Neural crest cell (in vitro differentiated cells): Measurements from ENCODE around the gene HDAC11. TPM values are rescaled to one million over a fixed set of nuclear protein-coding genes. Genes with fewer than 3 reads are reported as not detected.

Experiments used
- DNase-seq: peaks from one replicate; pipeline ENCODE4 v3.0.0; 2021; ENCODE audit warnings: low read depth, mixed read lengths, low spot score
- H3K27ac Mint-ChIP-seq: one replicate; pipeline ENCODE4 v1.8.0; 2021; ENCODE audit warnings: mild to moderate bottlenecking, mixed read lengths; ENCODE audit not compliant: unreplicated experiment
- H3K27me3 Mint-ChIP-seq: 2 replicates; pipeline ENCODE4 v1.8.0; 2021; ENCODE audit warnings: low read depth, mild to moderate bottlenecking, mixed read lengths
- H3K36me3 Mint-ChIP-seq: 2 replicates; pipeline ENCODE4 v1.8.0; 2021; ENCODE audit warnings: low read depth, mild to moderate bottlenecking, mixed read lengths
- H3K4me1 Mint-ChIP-seq: 2 replicates; pipeline ENCODE4 v1.8.0; 2021; ENCODE audit warnings: mixed read lengths
- H3K4me3 Mint-ChIP-seq: one replicate; pipeline ENCODE4 v1.8.0; 2021; ENCODE audit warnings: mild to moderate bottlenecking, mixed read lengths
- H3K9me3 Mint-ChIP-seq: 2 replicates; pipeline ENCODE4 v1.8.0; 2021; ENCODE audit warnings: mixed read lengths
- total RNA-seq: library from RNA; stranded (reverse); gene quantifications from 2 replicates; pipeline ENCODE4 v1.2.1, GENCODE V29; 2021
- TF ChIP-seq, protein P1 (sequence below): fragments of 200-600 bp; sonication (generic); conservative IDR thresholded peaks from 2 replicates; pipeline ENCODE4 v1.5.0; 2021; ENCODE audit warnings: antibody characterized with exemption, mild to moderate bottlenecking

The HDAC11 gene
- total RNA-seq, 1 donor from 2014 or later: 14.0 TPM

- no peak for DNase-seq
- no peaks in the 10 kb centered on the region for H3K36me3 Mint-ChIP-seq
Measured at GRCh38 chr3:13465236-13465873, 14.8 kb upstream of the HDAC11 start.

GRCh38 chr3:13466781-13467180 lies 13.3 kb upstream of the HDAC11 start:
- no peaks in the 10 kb centered on the region for H3K27me3 Mint-ChIP-seq
- H3K27ac Mint-ChIP-seq: no peak overlapping the region
- no peak for DNase-seq
- H3K9me3 Mint-ChIP-seq: no peaks in the 10 kb centered on the region
- no peaks in the 10 kb centered on the region for H3K36me3 Mint-ChIP-seq
- H3K4me3 Mint-ChIP-seq: no peak overlapping the region
- H3K4me1 Mint-ChIP-seq: no peaks in the 10 kb centered on the region
- TF ChIP-seq, protein P1, sequence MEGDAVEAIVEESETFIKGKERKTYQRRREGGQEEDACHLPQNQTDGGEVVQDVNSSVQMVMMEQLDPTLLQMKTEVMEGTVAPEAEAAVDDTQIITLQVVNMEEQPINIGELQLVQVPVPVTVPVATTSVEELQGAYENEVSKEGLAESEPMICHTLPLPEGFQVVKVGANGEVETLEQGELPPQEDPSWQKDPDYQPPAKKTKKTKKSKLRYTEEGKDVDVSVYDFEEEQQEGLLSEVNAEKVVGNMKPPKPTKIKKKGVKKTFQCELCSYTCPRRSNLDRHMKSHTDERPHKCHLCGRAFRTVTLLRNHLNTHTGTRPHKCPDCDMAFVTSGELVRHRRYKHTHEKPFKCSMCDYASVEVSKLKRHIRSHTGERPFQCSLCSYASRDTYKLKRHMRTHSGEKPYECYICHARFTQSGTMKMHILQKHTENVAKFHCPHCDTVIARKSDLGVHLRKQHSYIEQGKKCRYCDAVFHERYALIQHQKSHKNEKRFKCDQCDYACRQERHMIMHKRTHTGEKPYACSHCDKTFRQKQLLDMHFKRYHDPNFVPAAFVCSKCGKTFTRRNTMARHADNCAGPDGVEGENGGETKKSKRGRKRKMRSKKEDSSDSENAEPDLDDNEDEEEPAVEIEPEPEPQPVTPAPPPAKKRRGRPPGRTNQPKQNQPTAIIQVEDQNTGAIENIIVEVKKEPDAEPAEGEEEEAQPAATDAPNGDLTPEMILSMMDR: no peak

More at GRCh38 chr3:13465236-13465873, 14.8 kb upstream of the HDAC11 start:
- Mint-ChIP-seq H3K27ac (peak overlapping the region; percentile 1), H3K9me3 (no peaks in the 10 kb centered on the region), H3K4me1 (no peaks in the 10 kb centered on the region), H3K27me3 (peaks cover 2% of the 10 kb centered on the region), H3K4me3 (no peak overlapping the region)
- TF ChIP-seq, protein P1: no peak

- Mint-ChIP-seq H3K4me3 (no peak overlapping the region), H3K27ac (no peak overlapping the region), H3K4me1 (peaks cover 12% of the 10 kb centered on the region), H3K36me3 (no peaks in the 10 kb centered on the region), H3K27me3 (no peaks in the 10 kb centered on the region), H3K9me3 (no peaks in the 10 kb centered on the region)
- TF ChIP-seq, protein P1: no peak
- DNase-seq: no peak
Measured at GRCh38 chr3:13470894-13471574, 9.1 kb upstream of the HDAC11 start.

GRCh38 chr3:13472286-13472685 lies 7.8 kb upstream of the HDAC11 start:
- H3K9me3 Mint-ChIP-seq: no peaks in the 10 kb centered on the region
- H3K27ac Mint-ChIP-seq: no peak overlapping the region
- peaks cover 12% of the 10 kb centered on the region for H3K4me1 Mint-ChIP-seq
- H3K4me3 Mint-ChIP-seq: no peak overlapping the region
- H3K27me3 Mint-ChIP-seq: no peaks in the 10 kb centered on the region
- no peak for DNase-seq
- TF ChIP-seq, protein P1: no peak
- H3K36me3 Mint-ChIP-seq: no peaks in the 10 kb centered on the region

DNA sequence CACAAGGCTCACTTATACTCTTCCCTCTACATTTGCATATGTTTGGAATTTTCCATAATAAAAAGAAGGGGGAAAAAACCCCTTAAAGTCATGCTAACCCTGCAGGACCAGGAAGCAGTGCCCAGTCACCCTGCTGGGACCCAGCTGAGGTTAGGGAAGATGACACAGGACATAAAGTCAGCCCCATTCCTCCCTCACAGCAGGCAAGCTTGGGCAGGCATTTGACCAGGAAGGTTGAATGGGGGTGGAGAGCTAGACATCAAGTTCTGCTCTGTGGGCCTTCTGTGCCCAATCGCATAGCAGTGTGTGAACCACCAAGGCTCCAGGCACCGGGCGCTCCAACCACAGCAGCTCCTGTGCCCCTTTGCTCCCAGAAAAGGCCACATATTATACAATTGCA lies 7.1 kb upstream of the HDAC11 start:
- H3K27ac Mint-ChIP-seq: no peak overlapping the region
- no peak for DNase-seq
- H3K36me3 Mint-ChIP-seq: no peaks in the 10 kb centered on the region
- H3K4me1 Mint-ChIP-seq: peaks cover 16% of the 10 kb centered on the region
- no peaks in the 10 kb centered on the region for H3K9me3 Mint-ChIP-seq
- TF ChIP-seq, protein P1: no peak
- H3K27me3 Mint-ChIP-seq: no peaks in the 10 kb centered on the region
- H3K4me3 Mint-ChIP-seq: peak overlapping the region; percentile 31
